Transverse colon (tissue), 3 donors: Measurements from ENCODE around the gene DEPDC4.
"Not testable (repeated sequence)": the region's sequence is repeated elsewhere in the genome, so short reads cannot be mapped to it uniquely, and the experiment has no call there.

Experiments used
- CTCF ChIP-seq, 5 experiments: fragments of 200-600 bp in 3 of 5; fragments of 450-650 bp in 2 of 5; sonication (generic) in 3 of 5; IDR thresholded peaks; 1 replicate in 2 of 5; 2 replicates in 3 of 5; pipeline ENCODE4 v1.5.1; 2016 to 2017; ENCODE audit warnings: antibody characterized with exemption in 5 of 5, inconsistent platforms in 3 of 5, mild to moderate bottlenecking in 2 of 5, moderate library complexity in 1 of 5
- POLR2A ChIP-seq: fragments of 450-650 bp; IDR thresholded peaks from one replicate; pipeline ENCODE4 v1.6.1; 2016; ENCODE audit warnings: antibody characterized with exemption, mild to moderate bottlenecking, moderate library complexity

- TF ChIP-seq CTCF (IDR thresholded peaks at IDR 0.05); POLR2A: not testable (repeated sequence)
Observed at GRCh38 chr12:100304334-100304733, 37.5 kb upstream of the DEPDC4 start.
